Activated CD8-positive, alpha-beta memory T cell treated with anti-CD3 and anti-CD28 coated beads, Interleukin-2, amount 50 U/mL, for 4 hours (primary cell): ENCODE results near the gene SLFNL1.

Experiments used
- DNase-seq: peaks from one replicate; pipeline ENCODE4 v3.0.0-alpha.2; 2020

SLFNL1 gene

DNA sequence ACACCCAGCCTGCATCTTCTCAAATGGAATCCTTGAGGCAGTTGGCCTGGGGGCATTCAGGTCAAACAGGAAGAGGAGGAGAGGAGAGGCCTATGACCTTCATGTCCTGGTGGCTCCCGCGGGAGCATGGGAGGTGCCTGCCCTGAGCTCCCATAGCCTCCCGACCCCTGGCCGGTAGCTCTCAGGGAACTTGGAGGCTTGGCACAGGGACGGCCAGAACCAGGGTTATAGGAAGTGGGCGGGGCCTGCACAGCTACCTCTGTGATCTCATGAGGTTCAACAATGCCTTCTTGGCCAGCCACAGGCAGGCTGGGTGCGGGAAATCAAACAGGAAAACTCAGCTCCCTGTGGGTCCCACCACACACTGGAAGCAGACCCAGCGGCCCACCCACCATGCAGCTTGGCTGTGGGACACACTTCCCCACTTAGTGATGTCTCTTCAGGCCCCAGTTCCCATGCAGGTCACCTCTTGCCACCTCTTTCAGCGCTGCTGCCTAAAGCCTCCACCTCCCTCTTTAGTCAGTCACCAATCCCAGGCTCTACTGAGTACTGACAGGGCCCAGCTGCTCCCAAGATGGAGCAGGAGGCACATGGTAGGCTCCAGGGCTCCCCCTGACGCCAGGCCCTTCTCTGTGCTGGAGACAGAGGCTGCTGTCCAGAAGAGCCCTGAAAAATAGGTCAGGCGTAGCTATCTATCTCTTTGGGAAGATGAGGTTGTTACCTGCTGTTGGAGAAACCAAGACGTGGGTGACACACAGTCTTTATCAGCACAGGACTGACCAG is at the start of gene SLFNL1:
SLFNL1 (minus strand) TSS at position 200 of the 783 bp plus-strand sequence. CDS start 1,065 bp downstream, outside the sequence.
- no peak for DNase-seq

DNA sequence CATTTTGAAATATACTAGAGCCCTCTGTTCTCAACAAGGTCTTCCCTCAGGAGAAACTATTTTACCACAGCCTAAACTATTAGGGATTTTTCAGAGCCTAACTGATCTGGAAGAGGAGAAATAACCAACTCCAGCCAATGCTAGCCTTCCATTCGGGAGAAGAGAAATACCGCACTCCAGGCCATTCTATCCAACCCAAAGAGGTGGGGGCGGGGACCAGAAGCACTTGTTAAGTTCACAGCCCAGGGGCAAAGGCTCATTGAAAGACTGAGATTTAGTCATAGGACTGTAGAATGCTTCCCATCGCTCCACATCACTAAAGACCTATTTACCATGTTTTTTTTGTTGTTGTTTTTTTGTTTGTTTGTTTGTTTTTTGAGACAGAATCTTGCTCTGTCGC is 35.4 kb upstream of the SLFNL1 start:
- DNase-seq, result no peak

DNA sequence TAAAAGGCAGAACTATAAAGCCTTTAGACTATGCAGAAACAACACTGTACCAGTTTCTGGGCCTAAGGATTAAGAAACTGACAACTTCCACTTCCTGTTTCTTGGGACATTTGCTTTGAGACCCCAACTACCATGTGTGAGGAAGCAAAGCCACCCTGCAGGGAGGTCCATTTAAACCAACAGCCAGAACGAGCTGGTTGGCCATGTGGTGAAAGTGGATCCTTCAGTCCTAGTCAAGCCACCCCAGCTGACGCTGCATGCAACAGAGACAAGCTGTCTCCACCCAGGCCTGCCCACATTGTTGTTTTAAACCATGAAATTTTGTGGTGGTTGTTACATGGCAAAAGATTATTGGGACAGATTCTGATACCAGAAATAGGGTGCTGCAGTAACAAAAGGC is 31.8 kb upstream of the SLFNL1 start:
- no peak for DNase-seq

DNA sequence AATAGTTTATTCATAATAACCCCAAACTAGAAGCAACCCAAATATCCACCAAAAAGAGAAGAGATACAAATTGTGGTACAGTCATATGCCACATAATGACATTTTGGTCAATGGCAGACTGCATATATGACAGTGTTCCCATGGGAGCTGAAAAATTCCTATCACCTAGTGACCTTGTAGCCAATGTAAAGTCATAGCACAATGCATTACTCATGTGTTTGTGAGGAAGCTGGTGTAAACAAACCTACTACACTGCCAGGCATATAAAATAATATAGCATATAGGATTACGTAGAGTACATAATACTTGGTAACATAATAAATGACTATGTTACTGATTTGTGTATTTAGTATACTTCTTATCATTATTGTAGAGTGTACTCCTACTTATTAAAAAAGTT is 29.5 kb upstream of the SLFNL1 start:
- DNase-seq, result no peak

DNA sequence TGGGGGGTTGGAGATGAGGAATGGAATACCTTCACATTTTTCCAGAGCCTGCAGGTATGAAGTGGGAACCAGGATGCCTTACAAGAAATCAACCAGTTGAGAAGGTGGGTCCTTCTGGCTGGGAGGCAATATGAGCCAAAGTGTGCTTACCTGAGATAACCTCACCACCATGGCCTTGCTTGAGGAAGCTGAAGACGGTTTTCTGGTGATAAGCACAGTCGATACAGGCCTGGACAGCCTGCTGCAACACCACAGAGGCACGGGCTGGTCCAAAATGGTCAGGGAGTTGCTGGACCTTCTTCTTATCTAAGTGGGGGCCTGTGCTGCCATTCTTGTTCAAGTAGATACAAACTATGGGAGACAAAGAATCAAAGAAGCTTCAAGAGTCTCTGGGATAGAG is 27.0 kb upstream of the SLFNL1 start:
- no peak for DNase-seq

DNA sequence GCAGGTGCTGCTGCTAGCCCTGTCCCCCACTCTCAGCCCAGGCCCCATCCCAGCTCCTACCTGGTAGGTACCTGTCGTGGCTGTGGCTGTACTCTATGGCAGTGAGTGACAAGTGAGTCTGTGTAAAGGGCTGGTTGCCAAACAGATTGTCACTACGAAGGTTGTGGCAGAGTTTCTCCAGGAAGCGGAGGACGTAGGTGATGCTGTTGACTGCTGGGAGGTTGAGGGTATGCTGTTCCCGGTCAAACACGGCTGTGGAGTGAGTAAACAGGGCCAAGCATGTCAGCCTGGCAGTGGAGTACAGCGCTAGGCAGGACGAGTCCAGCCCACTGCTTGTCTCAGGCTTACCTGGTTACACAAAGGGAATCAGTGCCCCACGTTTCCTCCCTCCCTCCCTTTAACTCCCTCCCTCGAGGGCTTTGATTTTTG is 24.8 kb upstream of the SLFNL1 start:
- no peak for DNase-seq

DNA sequence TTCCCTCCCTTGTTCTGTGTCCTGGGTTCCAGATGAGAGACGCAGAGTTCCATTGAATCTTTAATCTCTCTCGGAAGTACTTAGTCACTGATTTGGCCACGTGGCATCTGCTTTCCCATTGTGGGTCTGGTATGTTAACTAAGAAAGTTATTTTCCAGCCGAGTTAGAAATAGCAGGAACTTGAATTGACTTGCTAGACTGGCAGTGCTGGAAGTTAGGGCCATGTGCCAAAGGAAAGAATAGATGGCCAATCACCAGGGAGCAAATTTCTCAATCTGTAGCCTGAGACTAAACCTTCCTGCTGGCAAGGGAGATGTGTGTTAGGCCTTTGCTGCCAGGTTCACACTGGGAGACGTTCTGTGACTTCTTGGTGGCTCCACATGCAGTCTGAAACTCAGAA is 24.2 kb upstream of the SLFNL1 start:
- no peak for DNase-seq

DNA sequence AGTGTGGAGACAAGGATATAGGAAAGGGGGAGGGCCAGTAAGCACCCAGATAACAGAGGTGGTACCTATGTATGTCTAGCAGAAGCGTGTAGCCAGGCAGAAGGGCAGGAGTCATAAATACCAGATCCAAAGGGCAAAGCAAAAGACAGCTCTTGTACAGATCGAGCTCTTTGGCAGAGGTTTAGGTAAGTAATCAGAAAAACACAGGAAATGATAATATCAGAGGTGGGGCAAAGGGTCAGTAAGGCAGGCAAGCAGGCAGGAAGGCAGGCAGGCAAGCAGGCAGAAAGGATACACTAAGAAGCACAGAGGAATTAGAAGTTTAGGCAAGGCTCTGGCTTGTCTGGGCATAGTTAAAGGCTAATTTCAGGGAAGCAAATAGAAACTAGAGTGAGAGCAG is 22.7 kb upstream of the SLFNL1 start:
- DNase-seq, result no peak

DNA sequence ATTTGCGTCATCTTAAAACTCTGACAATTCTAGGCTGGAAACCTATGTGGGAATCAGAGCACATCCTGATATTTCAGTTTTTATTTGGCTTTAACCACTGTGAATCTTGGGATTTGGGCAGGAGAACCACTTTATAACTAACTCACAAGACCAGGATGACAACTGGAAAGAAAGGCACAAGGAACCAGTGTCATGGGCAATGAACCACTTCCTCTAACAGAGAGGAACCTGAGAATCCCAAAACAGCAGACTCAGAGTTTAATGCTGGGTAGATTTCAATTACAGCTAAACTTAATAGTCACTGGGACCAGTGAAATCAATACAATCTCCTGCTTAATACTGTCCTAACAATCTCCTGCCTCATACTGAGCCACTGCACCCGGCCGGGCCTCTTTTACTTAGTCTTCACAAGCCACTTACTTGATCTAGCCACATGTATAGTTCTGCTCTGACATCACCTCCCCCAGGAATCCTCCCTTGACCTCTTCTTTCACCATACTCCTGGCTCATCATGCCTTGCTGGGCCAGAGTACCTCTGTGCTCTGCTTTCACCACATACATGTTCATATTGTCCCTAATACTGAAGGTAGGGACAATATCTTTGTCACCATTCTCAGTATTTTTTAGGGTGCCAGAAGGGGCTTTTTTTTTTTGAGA is 20.2 kb upstream of the SLFNL1 start:
- no peak for DNase-seq

DNA sequence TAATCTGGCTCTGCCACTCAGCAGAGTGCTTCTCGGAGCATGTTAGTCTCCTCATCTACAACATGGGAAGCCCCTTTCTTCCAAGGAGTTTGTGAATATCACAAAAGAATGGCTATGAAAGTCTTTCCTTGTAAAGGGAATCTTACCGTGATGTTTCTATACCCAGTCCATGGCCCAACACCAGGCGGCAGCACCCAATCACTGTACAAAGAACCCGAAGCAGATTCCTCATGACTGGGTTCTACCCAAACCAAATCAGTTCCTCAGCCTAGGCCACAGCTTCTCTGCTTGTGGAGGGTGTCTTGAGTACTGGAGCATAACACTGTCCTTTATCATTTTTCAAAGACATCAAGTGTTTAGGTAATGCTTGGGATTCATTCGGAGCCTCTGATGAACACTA is 16.6 kb upstream of the SLFNL1 start:
- DNase-seq, result no peak

DNA sequence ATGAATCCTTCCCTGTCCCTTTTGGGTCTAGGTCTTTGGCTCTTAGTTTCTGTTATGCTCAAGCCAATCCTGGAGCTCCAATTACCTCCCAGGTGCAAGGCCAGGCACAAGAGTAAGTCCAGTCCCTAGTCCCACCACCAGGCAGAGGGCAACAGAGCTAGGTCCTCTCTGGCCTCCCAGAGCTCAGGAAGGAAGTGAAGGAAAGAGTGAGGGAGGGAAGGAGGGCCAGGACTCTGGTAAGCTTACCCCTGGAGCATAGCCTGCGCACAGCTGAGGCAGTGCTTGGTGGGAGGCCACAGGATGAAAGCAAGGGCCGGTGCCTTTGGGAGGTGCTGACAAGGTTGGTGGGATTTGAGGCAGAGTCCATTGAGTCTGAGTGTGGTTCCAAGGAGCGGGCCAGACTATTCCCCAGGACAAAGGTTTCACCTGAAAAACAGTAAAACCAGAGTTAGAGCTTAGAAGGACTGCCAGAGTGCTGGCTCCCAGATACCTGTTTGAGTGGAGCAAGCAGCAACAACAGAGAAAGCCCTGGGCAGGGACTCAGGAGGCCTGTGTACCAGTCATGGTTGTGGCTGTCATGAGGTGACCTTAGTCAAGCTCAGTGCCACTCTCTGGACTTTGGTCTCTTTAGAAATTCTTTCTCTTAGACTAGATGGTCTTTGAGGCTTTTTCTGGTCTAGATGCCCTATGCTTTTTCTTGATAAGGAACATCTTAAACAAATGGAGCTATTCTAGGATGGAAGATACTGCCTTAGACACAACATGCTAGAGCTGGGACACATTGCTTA is 15.8 kb upstream of the SLFNL1 start:
- DNase-seq, result no peak

DNA sequence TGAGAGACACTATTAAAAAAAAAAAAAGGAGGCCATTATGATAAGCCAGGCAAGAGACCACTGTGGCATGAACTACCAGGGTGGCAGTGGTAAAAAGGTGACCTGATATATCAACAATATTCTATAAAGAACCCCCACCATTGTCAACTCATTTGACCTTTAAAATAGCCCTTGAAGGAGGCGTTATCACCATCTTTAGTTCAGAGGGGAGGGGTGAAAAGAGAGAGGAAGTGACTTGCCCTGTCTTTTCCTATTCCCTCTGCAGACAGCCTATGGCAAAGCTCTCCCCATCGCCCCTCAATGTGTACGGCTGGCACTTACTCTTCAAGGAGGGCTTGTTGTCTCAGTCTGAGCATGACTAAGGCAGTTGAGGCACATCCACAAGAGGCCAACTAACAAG is 11.7 kb upstream of the SLFNL1 start:
- DNase-seq, result no peak

DNA sequence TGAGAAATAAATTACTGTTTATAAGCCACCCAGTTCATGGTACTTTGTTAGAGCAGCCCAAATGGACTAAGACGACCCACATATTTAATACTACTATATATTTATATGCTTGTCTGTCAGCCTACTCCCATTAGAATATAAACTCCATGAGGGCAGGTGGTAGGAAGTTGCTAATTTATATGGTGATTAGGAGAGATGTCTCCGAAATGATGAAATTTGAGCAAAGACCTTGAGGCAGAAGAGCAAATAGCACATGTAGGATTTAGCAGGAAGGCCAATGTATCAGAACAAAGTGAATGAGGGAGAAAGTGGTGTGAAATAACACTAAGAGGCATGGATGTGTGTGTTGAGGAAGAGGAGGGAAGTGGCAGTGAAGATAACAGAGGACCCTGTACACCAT is 10.6 kb upstream of the SLFNL1 start:
- no peak for DNase-seq

DNA sequence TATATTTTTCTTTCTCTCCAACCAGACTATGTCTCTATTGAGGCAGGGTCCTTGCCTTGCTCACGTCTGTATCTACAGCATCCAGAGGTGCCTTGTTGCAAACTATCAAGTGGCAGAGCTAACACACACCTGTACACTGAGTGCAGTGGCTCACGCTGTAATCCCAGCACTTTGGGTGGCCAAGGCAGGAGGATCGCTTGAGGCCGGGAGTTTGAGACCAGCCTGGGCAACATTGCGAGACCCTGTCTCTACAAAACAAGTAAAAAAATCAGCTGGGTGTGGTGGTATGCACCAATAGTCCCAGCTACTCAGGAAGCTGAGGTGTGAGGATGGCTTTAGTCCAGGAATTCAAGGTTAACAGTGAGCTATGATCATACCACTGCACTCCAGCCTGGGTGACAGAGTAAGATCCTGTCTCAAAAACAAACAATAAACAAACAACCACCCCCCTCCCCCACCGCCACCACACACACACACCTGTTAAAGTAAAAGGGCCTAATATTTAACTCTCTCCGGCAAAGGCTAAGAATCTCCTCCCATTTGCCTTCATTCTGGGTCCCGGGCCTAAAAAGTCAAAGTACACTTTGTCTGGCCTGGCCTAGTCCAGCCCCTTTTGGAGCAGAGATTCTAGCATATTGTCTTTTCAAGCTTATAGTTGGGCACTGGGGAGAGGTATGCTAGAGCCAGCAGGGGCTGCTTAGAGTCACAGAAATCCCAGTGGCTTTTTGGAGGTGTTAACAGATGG is 9.5 kb upstream of the SLFNL1 start:
- DNase-seq, result no peak

DNA sequence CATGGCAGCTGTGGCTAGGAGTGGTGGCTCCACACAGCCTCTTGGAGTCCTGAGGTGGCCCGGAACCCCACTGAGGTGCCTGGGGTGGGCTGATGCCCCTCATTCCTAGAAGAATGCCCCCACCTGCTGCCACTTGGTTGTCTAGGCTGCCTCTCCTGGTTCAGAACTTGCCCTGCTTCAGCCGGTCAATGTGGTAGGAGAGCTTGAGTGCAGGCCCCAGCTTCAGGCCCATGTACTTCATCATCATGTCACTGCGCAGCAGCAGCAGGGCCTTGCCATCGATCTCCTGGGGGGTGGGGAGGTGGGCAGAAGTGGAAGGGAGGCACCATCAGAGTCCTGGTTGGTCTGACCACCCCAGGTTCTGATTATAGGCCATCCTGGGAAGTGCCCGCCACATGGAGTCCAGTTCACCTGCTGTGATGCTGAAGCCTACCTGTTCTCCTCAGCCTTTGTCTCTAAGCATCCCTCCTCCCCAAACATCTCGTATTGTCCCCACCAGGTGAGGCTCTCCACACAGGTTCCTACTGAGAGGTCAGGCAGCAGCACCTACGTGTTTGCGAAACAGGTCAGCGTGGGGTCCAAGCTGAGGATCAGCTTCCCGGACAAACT is 6.6 kb upstream of the SLFNL1 start:
- no peak for DNase-seq

DNA sequence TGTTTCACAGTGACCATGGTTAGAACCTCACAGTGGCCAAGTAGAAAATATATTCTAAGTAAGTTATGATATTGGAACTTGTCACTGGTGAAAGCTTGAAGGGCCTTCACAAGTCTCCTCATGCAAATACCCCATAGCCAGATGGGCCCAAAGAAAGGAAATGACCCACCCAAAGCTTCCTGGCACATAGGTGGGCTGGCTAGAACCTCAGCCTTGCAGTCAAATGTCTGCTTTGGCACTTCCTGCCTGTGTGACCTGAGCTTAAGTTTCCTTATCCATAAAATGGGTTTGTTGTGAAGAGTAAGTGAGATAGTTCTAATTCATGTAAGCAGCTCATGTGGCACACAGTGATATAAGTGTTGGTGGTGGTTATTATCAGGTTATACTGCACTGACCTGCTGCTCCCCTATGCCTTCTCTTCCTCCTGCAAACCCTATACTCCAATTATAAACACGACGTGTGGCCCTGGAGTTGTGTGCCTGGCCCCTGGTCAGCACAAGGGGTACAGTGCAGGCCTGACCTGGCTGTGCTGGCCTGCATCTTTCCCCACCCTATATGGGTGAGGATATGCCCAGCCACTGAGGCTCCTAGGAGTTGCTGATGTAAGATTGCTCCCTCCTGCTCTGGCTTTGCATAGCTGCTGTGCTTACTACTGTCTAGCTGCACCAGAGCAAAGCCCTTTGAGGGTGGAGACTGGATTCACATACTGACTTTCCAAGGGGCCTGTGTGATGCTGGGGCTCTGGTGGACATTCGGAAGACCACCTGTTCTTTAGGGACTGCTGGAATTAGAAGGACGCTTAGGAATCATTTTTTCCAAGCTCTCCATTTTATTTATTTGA is 4.7 kb upstream of the SLFNL1 start:
- DNase-seq, result no peak

DNA sequence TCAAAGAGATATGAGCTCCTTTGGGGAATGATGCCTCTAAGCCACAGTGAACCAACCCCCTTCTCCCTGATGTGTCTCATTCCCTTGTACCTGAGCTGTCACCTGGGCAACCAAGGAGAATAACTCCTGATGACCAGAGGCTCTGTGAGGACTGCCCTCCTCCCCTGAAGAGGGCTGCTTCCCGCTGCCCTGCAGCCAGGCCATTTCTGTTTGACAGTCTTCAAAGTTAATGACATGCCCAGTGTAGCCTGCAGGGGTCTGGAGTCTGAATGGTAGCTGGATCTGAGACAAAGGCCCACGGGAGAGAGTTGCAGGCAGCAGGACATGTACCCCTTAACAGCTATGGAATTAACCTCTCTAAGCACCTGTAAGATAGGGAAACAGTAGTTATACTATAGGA is 3.4 kb upstream of the SLFNL1 start:
- no peak for DNase-seq

DNA sequence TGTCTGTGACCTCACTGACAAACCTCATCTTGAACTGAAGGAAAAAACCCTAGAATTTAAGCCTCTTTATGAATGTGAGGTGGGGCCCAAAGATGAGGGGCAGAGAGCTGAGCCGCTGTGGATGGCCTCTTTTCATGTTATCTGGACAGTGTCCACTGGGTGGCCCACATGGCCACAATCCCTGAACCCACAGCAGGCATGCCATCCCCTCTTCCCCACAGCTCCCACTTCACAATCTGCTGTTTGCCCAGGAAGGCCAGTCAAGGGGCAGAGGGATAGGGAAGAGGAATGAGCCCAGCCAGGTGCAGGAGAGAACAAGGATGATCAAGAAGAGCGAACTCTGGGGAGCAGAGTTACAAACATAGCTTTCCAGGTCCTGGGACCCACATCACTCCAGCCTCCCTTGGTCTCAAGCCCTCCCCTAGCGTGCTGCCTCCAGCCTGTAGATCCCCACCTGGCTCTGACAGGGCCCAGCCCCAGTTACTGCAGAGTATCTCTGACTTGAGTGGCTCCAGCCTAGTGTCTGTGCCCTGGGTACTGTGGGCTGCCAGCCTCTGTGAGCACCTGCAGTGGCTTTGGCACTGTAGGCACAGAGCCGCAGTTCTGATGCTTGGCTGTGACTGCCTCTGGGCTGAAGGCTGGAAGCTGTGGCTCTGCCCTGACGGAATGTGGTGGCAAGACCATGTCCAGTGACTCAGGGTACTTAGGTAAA is 1.9 kb upstream of the SLFNL1 start:
- no peak for DNase-seq

DNA sequence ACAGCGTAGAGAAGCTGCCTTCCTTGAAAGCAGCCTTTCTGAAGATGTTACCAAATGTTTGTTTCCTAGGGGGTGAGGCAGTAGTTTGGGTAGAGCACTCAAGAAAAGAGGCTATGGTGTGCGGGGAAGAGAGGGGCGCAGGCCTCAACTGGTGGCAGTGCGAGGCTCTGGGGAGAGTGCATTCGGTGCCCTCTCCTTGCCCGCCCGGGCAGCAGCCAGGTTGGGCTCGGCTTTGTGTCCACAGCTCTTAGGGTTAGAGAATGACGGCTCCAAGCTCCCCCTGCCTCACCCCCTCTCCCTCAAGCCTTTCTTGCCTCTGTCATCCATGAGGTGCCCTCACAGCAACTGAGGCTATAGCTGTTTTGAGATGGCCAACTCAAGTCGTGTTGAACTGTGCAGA is 899 bp upstream of the SLFNL1 start:
- DNase-seq, result no peak

DNA sequence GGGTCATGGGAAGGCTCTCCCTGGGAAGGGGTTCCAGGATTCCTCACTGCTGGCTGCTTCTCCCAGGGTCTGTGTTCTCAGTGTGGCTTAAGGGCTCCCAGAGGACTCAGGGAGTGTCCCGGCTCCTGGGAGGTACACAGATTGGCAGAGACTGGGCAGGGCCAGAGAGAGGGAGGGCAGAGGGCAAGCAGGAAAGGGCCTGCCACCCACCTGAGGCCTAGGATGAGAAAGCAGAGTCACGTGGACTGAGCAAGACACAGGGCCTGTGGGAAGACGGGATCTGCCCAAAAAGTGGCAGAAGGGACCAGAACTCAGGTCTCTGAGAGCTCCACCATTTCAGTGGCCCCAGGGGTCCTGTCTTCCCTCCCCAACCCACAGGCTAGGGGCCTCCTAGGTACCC is 871 bp downstream of the SLFNL1 start:
- no peak for DNase-seq

DNA sequence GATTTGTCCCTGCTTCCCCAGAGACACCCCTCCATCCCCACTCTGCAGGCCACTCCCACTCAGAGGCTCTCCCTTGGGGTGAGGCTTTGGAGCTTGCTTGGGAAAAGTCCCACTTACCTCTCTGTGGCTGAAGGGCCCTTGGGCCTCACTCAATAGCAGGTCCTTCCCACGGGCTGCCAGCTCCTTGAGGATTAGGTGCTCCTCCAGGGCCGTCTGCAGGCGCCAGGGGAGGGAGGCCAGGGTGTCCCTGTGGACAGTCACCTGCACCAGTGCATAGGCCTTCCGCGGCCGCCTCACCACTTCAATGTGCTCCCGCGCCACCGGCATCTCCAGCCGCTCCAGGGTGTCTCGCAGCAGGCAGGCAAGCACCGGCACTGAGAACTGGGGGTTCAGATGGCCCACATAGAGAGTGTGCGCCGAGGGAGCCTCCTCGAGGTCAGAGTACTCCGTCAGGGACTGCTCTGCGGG is 1.4 kb downstream of the SLFNL1 start:
- no peak for DNase-seq
